Measurements from ENCODE around the gene WDR59. TPM values are rescaled to one million over a fixed set of nuclear protein-coding genes. Genes with fewer than 3 reads are reported as not detected.

Gene WDR59
- polyA plus RNA-seq, 1 donor (not counting 4 experiments of a cell fraction or from before 2014, with no cell fraction given) = 59.7 TPM

DNA sequence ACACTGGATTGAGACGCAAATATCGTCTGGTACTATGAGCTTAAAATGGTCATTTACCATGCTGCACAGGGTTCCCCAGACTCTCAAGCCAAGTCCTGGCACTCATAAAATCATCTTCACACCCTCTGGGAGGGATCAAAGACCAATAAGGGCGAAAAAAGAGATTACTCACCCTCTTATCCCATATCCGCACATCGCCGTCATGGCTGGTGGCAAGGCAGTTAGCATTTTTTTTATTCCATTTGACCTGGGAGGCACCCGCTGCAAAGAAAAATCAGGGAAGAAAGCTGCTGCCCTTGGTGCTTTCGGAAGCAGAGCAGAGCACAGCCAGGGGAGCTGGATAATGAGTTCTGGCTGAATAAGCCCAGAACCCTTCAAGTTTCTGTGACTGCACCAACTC is 42.4 kb downstream of the WDR59 start:
- H2AFZ ChIP-seq (ENCODE audit: control insufficient read depth, low read length) = no peak overlapping the region
- H3K27me3 ChIP-seq (ENCODE audit: control insufficient read depth, extremely low read depth, insufficient read depth, low read length) = no peaks in the 10 kb centered on the region
- peaks cover 22 to 25% of the 10 kb centered on the region in 2 experiments for H3K36me3 ChIP-seq (ENCODE audit: control insufficient read depth in 2 of 2, extremely low read depth in 1 of 2, insufficient read depth in 2 of 2, low read length in 2 of 2)
- H3K9me3 ChIP-seq (ENCODE audit: control insufficient read depth, low read depth, low read length) = no peaks in the 10 kb centered on the region
- FAIRE-seq (no peak), DNase-seq (ENCODE audit: low read depth, low spot score) (no peak)
- H3K4me3 ChIP-seq (ENCODE audit: control insufficient read depth in 2 of 3, extremely low read depth in 1 of 3, insufficient read depth in 2 of 3, low read depth in 1 of 3, low read length in 3 of 3) = no peak overlapping the region
- no peaks in the 10 kb centered on the region for H3K9me1 ChIP-seq (ENCODE audit: control insufficient read depth, extremely low read depth, insufficient read depth, low read length)
- no peaks in the 10 kb centered on the region for H3K79me2 ChIP-seq (ENCODE audit: control insufficient read depth, insufficient read depth, low read length)
- H3K4me2 ChIP-seq (ENCODE audit: control insufficient read depth, extremely low read depth, insufficient read depth, low read depth, low read length) = no peak overlapping the region
- no peaks in the 10 kb centered on the region for H3K4me1 ChIP-seq (ENCODE audit: control insufficient read depth, extremely low read depth, insufficient read depth, low read length)
- dilution Hi-C loops (cut with MboI; ENCODE audit: extremely low pct_ligation_motif_present, low sequenced_read_pairs) = no loop called here
- no peak overlapping the region for H3K27ac ChIP-seq (ENCODE audit: control insufficient read depth, insufficient read depth, low read length)
- H3K9ac ChIP-seq (ENCODE audit: control insufficient read depth, extremely low read depth, insufficient read depth, low read length) = no peak overlapping the region
- TF ChIP-seq, protein P1, sequence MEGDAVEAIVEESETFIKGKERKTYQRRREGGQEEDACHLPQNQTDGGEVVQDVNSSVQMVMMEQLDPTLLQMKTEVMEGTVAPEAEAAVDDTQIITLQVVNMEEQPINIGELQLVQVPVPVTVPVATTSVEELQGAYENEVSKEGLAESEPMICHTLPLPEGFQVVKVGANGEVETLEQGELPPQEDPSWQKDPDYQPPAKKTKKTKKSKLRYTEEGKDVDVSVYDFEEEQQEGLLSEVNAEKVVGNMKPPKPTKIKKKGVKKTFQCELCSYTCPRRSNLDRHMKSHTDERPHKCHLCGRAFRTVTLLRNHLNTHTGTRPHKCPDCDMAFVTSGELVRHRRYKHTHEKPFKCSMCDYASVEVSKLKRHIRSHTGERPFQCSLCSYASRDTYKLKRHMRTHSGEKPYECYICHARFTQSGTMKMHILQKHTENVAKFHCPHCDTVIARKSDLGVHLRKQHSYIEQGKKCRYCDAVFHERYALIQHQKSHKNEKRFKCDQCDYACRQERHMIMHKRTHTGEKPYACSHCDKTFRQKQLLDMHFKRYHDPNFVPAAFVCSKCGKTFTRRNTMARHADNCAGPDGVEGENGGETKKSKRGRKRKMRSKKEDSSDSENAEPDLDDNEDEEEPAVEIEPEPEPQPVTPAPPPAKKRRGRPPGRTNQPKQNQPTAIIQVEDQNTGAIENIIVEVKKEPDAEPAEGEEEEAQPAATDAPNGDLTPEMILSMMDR (optimal IDR thresholded peaks at IDR 0.05 in 1 of 3, IDR thresholded peaks at IDR 0.05 in 1 of 3, conservative IDR thresholded peaks at IDR 0.05 in 1 of 3; ENCODE audit: extremely low read depth in 1 of 3, insufficient read depth in 2 of 3, low read length in 3 of 3) = no peak
- no peak for TF ChIP-seq EZH2 (IDR thresholded peaks at IDR 0.05; ENCODE audit: low read length)
- H4K20me1 ChIP-seq (ENCODE audit: control insufficient read depth, extremely low read depth, insufficient read depth, low read length) = no peaks in the 10 kb centered on the region

DNA sequence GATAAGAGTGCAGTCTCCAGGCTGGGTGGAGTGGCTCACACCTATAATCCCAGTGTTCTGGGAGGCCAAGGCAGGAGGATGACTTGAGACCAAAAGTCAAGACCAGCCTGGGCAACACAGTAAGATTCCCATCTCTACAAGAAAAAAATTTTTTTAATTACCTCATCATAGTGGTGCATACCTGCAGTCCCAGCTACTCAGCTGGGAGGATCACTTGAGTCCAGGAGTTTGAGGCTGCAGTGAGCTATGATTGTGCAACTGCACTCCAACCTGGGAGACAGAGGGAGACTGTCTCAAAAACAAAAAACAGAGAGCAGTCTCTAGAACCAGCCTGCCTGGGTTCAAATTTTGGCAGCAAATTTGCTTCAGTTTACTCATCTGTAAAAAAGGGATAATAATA is 45.2 kb downstream of the WDR59 start:
- H3K79me2 ChIP-seq (ENCODE audit: control insufficient read depth, insufficient read depth, low read length) = no peaks in the 10 kb centered on the region
- no peaks in the 10 kb centered on the region for H3K27me3 ChIP-seq (ENCODE audit: control insufficient read depth, extremely low read depth, insufficient read depth, low read length)
- dilution Hi-C loops (cut with MboI; ENCODE audit: extremely low pct_ligation_motif_present, low sequenced_read_pairs) = no loop called here
- DNase-seq (ENCODE audit: low read depth, low spot score) = no peak
- no peak overlapping the region for H3K4me2 ChIP-seq (ENCODE audit: control insufficient read depth, extremely low read depth, insufficient read depth, low read depth, low read length)
- H3K4me1 ChIP-seq (ENCODE audit: control insufficient read depth, extremely low read depth, insufficient read depth, low read length) = no peaks in the 10 kb centered on the region
- H3K9ac ChIP-seq (ENCODE audit: control insufficient read depth, extremely low read depth, insufficient read depth, low read length) = no peak overlapping the region
- H3K36me3 ChIP-seq (ENCODE audit: control insufficient read depth in 2 of 2, extremely low read depth in 1 of 2, insufficient read depth in 2 of 2, low read length in 2 of 2) = peaks cover 18 to 22% of the 10 kb centered on the region in 2 experiments
- TF ChIP-seq, protein P1 (optimal IDR thresholded peaks at IDR 0.05 in 1 of 3, IDR thresholded peaks at IDR 0.05 in 1 of 3, conservative IDR thresholded peaks at IDR 0.05 in 1 of 3; ENCODE audit: extremely low read depth in 1 of 3, insufficient read depth in 2 of 3, low read length in 3 of 3) = no peak
- no peak for TF ChIP-seq EZH2 (IDR thresholded peaks at IDR 0.05; ENCODE audit: low read length)
- no peak overlapping the region for H2AFZ ChIP-seq (ENCODE audit: control insufficient read depth, low read length)
- no peaks in the 10 kb centered on the region for H3K9me1 ChIP-seq (ENCODE audit: control insufficient read depth, extremely low read depth, insufficient read depth, low read length)
- no peaks in the 10 kb centered on the region for H4K20me1 ChIP-seq (ENCODE audit: control insufficient read depth, extremely low read depth, insufficient read depth, low read length)
- H3K27ac ChIP-seq (ENCODE audit: control insufficient read depth, insufficient read depth, low read length) = no peak overlapping the region
- H3K9me3 ChIP-seq (ENCODE audit: control insufficient read depth, low read depth, low read length) = no peaks in the 10 kb centered on the region
- no peak overlapping the region for H3K4me3 ChIP-seq (ENCODE audit: control insufficient read depth in 2 of 3, extremely low read depth in 1 of 3, insufficient read depth in 2 of 3, low read depth in 1 of 3, low read length in 3 of 3)
- FAIRE-seq = no peak

All from keratinocyte (primary cell).